ENCODE results near the gene ARHGAP10.

The ARHGAP10 gene

DNA sequence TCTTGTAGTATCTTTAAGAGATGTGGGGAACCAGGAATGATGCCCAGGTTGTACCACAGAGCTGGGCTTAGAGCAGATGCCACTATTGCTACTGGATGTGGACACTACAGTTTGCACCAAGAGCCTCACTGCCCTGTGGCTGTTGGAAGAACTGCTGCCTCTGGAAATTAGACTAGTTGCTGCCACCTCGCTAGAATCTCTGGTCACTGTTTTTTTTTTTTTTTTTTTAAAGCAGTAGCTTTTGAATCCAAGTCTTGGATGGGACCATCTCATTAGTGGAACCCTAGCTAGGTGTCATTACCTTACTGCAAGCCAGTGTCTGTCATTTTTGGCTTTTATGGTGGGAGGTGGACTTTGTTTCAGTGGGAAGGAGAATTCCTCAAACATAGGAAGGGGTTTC lies 105.5 kb downstream of the ARHGAP10 start:
- H3K4me3 ChIP-seq (ENCODE audit: low read depth, low read length): no peak overlapping the region
- in situ Hi-C loops (cut with HindIII; ENCODE audit: low sequenced_read_pairs): no loop called here
- TF ChIP-seq, protein P1, sequence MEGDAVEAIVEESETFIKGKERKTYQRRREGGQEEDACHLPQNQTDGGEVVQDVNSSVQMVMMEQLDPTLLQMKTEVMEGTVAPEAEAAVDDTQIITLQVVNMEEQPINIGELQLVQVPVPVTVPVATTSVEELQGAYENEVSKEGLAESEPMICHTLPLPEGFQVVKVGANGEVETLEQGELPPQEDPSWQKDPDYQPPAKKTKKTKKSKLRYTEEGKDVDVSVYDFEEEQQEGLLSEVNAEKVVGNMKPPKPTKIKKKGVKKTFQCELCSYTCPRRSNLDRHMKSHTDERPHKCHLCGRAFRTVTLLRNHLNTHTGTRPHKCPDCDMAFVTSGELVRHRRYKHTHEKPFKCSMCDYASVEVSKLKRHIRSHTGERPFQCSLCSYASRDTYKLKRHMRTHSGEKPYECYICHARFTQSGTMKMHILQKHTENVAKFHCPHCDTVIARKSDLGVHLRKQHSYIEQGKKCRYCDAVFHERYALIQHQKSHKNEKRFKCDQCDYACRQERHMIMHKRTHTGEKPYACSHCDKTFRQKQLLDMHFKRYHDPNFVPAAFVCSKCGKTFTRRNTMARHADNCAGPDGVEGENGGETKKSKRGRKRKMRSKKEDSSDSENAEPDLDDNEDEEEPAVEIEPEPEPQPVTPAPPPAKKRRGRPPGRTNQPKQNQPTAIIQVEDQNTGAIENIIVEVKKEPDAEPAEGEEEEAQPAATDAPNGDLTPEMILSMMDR (IDR thresholded peaks at IDR 0.05; ENCODE audit: low read depth, low read length): no peak
- DNase-seq (ENCODE audit: low read depth, low spot score): no peak

DNA sequence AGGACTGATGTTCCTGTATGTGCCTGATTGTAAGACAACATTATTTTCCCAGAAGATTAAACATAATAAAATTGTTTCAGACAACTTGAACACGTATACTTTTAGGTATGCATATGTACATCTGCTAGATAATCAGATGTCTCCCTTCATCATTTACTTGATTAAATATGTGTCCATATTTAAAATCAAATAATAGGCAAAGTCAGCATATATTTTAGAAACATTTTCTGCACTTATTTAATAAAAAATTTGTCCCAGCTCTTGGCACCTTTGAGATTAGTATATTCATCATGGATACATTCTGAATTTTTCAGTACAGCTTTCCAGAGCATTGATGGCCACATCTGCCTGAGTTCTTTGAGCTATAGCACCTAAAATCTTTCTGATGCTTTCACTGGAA lies 106.0 kb downstream of the ARHGAP10 start:
- DNase-seq (ENCODE audit: low read depth, low spot score): no peak
- in situ Hi-C loops (cut with HindIII; ENCODE audit: low sequenced_read_pairs): no loop called here
- TF ChIP-seq, protein P1 (IDR thresholded peaks at IDR 0.05; ENCODE audit: low read depth, low read length): no peak
- H3K4me3 ChIP-seq (ENCODE audit: low read depth, low read length): no peak overlapping the region

DNA sequence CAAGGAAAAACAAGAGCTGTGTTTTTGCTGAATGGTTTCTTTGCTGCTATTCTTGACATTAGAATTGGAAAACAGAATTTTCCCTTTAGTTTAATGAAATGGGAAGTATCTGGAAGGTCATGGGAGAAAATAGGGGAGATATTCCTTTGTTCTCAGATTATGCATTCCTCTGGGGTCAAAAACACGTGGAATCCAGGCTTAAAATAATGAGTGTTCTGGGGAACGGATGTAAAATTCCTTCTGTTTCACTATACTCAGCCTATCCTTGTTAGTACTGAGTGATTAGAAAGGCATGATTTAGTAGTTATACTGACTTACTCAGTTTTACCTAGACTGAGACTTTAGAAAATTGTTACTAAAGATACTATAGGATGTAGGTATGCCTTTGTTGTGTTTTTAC lies 107.3 kb downstream of the ARHGAP10 start:
- DNase-seq (ENCODE audit: low read depth, low spot score): no peak
- in situ Hi-C loops (cut with HindIII; ENCODE audit: low sequenced_read_pairs): no loop called here
- TF ChIP-seq, protein P1 (IDR thresholded peaks at IDR 0.05; ENCODE audit: low read depth, low read length): no peak
- H3K4me3 ChIP-seq (ENCODE audit: low read depth, low read length): no peak overlapping the region

DNA sequence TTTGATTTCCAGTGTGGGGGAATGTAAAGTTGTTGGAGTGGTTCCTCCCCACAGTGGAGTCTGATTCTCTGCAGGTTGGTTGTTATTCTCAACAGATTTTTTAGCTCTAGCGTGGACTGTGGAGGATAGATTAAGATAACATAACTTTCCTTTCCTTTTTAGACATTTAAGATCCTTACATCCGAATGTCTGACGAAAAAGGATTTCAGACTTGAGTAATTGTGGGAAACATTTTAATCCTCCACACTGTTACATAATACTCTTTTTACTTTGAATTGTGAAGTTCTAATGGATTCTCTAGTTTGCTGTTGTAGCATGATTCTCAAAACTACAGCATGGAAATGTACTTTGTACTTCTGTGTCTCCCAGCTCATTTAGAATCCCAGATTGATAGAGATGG lies 107.8 kb downstream of the ARHGAP10 start:
- TF ChIP-seq, protein P1 (IDR thresholded peaks at IDR 0.05; ENCODE audit: low read depth, low read length): no peak
- no peak overlapping the region for H3K4me3 ChIP-seq (ENCODE audit: low read depth, low read length)
- no peak for DNase-seq (ENCODE audit: low read depth, low spot score)
- in situ Hi-C loops (cut with HindIII; ENCODE audit: low sequenced_read_pairs): no loop called here

DNA sequence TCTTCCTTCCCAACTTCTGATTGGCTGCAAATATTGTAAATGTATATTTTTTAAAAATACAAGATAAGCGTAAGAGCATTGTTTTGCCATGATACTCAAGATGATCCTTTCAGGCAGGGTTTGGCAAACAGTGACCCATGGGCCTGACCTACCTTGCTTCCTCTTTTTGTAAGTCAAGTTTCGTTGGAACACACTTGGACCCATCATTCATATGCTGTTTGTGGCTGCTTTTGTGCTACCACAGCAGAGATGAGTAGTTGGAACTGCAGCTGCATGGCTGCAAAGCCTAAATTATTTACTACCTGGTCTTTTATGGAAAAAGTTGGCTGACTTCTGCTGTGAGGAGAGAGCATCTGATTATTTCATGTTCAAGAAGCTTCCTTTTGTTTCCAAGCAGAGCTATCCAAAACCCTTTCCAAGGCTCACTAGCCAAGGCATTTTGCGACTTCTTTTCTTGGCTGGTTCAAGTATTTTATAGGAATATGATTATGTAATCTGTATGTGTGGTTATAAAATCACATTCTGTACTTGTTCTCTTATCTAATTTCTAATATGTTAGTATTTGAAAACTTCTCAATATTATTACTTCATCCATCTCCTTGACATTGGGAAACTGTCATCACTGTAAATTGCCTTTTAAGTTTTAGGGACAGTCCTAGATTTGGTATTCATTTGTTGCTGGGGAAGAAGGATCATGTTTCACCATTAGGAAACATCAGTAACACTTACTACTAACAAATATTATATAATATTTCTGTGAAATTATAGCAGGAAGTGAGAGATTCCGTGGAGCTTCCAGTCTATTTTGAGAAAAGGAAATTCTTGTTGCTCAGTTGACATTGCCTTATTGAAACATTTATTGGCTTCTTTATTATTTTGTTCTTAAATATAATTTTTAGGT lies 109.2 kb downstream of the ARHGAP10 start:
- TF ChIP-seq, protein P1 (IDR thresholded peaks at IDR 0.05; ENCODE audit: low read depth, low read length): no peak
- in situ Hi-C loops (cut with HindIII; ENCODE audit: low sequenced_read_pairs): no loop called here
- DNase-seq (ENCODE audit: low read depth, low spot score): no peak
- H3K4me3 ChIP-seq (ENCODE audit: low read depth, low read length): no peak overlapping the region

DNA sequence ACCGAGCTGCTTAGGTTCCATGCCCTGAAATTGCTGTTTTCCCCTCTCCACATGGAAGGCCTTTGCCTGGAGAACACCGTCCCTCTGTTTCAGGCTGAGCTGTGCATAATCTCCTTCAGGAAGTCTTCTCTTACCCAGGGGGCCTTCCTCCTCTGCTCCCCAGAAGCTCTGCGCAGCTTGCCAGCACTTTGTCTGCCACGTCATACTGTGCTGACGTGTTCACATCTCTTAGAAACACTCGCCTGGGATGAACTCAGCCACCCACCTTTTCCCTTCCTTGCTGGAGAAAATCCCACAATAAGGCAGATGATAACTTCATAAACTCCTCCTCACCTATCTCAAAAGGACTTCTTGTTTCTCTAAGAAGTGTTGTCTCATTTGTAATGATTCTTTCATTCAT lies 110.7 kb downstream of the ARHGAP10 start:
- TF ChIP-seq, protein P1 (IDR thresholded peaks at IDR 0.05; ENCODE audit: low read depth, low read length): no peak
- DNase-seq (ENCODE audit: low read depth, low spot score): peak; percentile 87
- in situ Hi-C loops (cut with HindIII; ENCODE audit: low sequenced_read_pairs): no loop called here
- no peak overlapping the region for H3K4me3 ChIP-seq (ENCODE audit: low read depth, low read length)
